Measurements from ENCODE around the gene PRLH.
"Not testable (repeated sequence)": the region's sequence is repeated elsewhere in the genome, so short reads cannot be mapped to it uniquely, and the experiment has no call there.

The PRLH gene

GRCh38 chr2:237593596-237594320 is 27.4 kb downstream of the PRLH start:
- DNase-seq (ENCODE audit: low spot score) = no peak
- in situ Hi-C loops (cut with MboI; ENCODE audit: low pct_unique_long_range_greater_than_20kb, low sequenced_read_pairs, unreplicated experiment) = no loop called here
- TF ChIP-seq CTCF (IDR thresholded peaks at IDR 0.05; ENCODE audit: extremely low read depth, insufficient read depth, missing control alignments) = no peak

GRCh38 chr2:237594514-237594871 is 28.1 kb downstream of the PRLH start:
- in situ Hi-C loops (cut with MboI; ENCODE audit: low pct_unique_long_range_greater_than_20kb, low sequenced_read_pairs, unreplicated experiment) = no loop called here
- no peak for DNase-seq (ENCODE audit: low spot score)
- no peak for TF ChIP-seq CTCF (IDR thresholded peaks at IDR 0.05; ENCODE audit: extremely low read depth, insufficient read depth, missing control alignments)

GRCh38 chr2:237595829-237596519 is 29.6 kb downstream of the PRLH start:
- in situ Hi-C loops (cut with MboI; ENCODE audit: low pct_unique_long_range_greater_than_20kb, low sequenced_read_pairs, unreplicated experiment); DNase-seq (ENCODE audit: low spot score): not testable (repeated sequence)

- TF ChIP-seq CTCF (IDR thresholded peaks at IDR 0.05; ENCODE audit: extremely low read depth, insufficient read depth, missing control alignments) = no peak
- in situ Hi-C loops (cut with MboI; ENCODE audit: low pct_unique_long_range_greater_than_20kb, low sequenced_read_pairs, unreplicated experiment) = no loop called here
- no peak for DNase-seq (ENCODE audit: low spot score)
Measured at GRCh38 chr2:237596520-237597195, 30.3 kb downstream of the PRLH start.

GRCh38 chr2:237597196-237598145 is 31.1 kb downstream of the PRLH start:
- DNase-seq (ENCODE audit: low spot score) = no peak
- in situ Hi-C loops (cut with MboI; ENCODE audit: low pct_unique_long_range_greater_than_20kb, low sequenced_read_pairs, unreplicated experiment) = no loop called here
- no peak for TF ChIP-seq CTCF (IDR thresholded peaks at IDR 0.05; ENCODE audit: extremely low read depth, insufficient read depth, missing control alignments)

- in situ Hi-C loops (cut with MboI; ENCODE audit: low pct_unique_long_range_greater_than_20kb, low sequenced_read_pairs, unreplicated experiment) = no loop called here
- DNase-seq (ENCODE audit: low spot score) = no peak
- no peak for TF ChIP-seq CTCF (IDR thresholded peaks at IDR 0.05; ENCODE audit: extremely low read depth, insufficient read depth, missing control alignments)
Measured at GRCh38 chr2:237598468-237599208, 32.3 kb downstream of the PRLH start.

Data from GM13977 (cell line).